ENCODE results near the gene TNRC6C.

Gene TNRC6C

GRCh38 chr17:78001612-78002011, 43.1 kb downstream of the TNRC6C start:
- H3K27ac ChIP-seq, result no peak overlapping the region
- no peak for DNase-seq (ENCODE audit: low spot score)
- H3K4me3 ChIP-seq, result no peak overlapping the region
- TF ChIP-seq, protein P1, sequence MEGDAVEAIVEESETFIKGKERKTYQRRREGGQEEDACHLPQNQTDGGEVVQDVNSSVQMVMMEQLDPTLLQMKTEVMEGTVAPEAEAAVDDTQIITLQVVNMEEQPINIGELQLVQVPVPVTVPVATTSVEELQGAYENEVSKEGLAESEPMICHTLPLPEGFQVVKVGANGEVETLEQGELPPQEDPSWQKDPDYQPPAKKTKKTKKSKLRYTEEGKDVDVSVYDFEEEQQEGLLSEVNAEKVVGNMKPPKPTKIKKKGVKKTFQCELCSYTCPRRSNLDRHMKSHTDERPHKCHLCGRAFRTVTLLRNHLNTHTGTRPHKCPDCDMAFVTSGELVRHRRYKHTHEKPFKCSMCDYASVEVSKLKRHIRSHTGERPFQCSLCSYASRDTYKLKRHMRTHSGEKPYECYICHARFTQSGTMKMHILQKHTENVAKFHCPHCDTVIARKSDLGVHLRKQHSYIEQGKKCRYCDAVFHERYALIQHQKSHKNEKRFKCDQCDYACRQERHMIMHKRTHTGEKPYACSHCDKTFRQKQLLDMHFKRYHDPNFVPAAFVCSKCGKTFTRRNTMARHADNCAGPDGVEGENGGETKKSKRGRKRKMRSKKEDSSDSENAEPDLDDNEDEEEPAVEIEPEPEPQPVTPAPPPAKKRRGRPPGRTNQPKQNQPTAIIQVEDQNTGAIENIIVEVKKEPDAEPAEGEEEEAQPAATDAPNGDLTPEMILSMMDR (IDR thresholded peaks at IDR 0.05), result no peak

- TF ChIP-seq, protein P1 (IDR thresholded peaks at IDR 0.05), result no peak
- Histone ChIP-seq H3K27ac (no peak overlapping the region), H3K4me3 (no peak overlapping the region)
- no peak for DNase-seq (ENCODE audit: low spot score)
These were observed 43.7 kb downstream of the TNRC6C start for GRCh38 chr17:78002166-78002565.

DNA sequence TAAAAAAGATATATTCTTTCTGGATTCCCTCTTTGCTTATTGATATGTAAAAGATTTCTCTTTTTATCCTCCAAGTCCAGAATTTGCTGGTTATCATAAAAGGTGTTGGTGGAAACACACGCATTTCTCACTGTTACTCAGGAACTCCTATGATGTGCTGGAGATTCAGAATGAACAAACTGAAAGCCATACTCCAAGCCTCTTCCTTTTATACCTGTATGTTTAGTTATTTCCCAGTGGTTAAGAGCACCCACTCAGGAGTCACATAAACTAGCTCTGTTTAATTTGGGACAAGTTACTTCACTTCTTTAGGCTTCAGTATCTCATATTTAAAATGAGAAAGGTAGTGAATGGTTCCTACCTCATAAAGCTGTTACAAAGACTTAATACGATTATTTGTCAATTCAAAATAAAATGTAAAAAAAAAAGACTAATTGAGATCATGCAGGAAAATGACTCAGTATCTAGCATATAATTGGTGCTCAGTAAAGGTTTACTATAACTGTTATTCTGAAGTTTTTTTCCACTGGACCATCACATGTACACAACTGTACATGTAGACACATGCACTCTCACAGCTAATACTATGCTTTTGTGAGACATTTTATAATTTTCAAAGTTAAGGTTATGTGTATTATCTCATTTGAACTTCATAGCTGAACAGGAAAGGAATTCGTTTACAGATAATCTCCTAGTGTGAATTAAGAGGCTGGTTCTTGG, 47.1 kb downstream of the TNRC6C start:
- no peak for DNase-seq (ENCODE audit: low spot score)
- no peak overlapping the region for H3K4me3 ChIP-seq
- TF ChIP-seq, protein P1 (IDR thresholded peaks at IDR 0.05), result no peak
- no peak overlapping the region for H3K27ac ChIP-seq

- DNase-seq (ENCODE audit: low spot score), result no peak
- H3K4me3 ChIP-seq, result no peak overlapping the region
- H3K27ac ChIP-seq, result no peak overlapping the region
- TF ChIP-seq, protein P1 (IDR thresholded peaks at IDR 0.05), result no peak
These were observed 47.8 kb downstream of the TNRC6C start for GRCh38 chr17:78006338-78006737.

DNA sequence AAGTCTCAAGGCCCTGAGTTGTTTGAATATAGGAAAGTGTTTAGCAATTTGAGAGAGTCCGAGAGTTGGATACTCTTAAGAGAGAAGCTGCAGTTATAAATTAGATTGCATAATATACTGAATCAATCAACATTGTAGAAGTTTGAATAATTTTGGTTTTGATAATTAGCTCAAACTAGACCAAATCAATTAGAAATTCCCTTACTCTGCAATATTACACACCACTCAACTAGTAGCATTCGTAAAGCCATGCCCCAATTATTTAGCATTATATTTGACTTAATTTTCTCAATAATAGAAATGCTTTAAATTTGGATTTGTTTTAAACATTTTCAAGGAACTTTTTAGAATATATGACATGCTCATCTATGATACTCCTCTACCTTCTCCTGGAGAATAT, 49.1 kb downstream of the TNRC6C start:
- Histone ChIP-seq H3K4me3 (no peak overlapping the region), H3K27ac (no peak overlapping the region)
- TF ChIP-seq, protein P1 (IDR thresholded peaks at IDR 0.05), result no peak
- no peak for DNase-seq (ENCODE audit: low spot score)

DNA sequence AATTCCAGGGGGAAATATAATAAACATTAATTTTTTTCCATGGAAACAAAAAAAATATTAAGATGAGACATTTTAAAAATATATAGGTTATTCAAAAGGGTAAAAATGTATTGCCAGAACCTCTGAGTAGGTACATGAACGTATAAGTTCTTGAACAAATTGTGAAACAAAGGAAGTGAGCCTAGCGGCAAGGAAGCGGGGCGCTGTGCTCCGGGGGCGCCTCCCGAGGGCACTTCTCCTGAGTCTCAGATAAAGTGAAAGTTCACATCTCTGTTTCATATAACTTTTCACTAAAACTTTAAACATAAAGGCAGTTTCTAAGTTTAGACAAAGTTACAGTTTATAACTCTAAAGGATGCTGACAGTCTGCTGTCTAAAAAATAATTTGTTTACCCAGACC, 52.3 kb downstream of the TNRC6C start:
- Histone ChIP-seq H3K4me3 (no peak overlapping the region), H3K27ac (no peak overlapping the region)
- DNase-seq (ENCODE audit: low spot score), result no peak
- TF ChIP-seq, protein P1 (IDR thresholded peaks at IDR 0.05), result no peak

DNA sequence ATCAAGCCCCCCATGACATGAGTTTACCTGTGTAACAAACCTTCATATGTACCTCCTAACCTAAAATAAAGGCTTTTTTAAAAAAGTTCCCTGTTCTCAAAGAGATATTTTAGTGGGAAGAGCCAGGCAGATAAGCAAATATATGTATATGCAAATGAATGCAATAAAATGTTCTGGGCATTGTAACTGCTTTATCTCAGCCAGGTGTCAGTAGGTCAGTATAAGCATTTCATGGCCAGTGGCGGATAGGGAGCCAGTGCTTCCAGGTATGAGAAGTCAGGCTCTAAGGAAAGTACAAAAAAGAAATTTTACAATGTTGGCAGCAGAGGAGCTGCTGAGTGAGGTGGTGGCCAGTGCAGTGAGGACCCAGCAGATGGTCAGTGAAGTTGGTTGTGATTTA, 53.9 kb downstream of the TNRC6C start:
- Histone ChIP-seq H3K27ac (no peak overlapping the region), H3K4me3 (no peak overlapping the region)
- TF ChIP-seq, protein P1 (IDR thresholded peaks at IDR 0.05), result no peak
- no peak for DNase-seq (ENCODE audit: low spot score)

Measured in coronary artery (tissue), 2 donors.